ENCODE data around the gene TMEM106A. TPM values are rescaled to one million over a fixed set of nuclear protein-coding genes. Genes with fewer than 3 reads are reported as not detected.
A peak's percentile ranks its signal among the peaks of the same experiment; 100 is the strongest.

TMEM106A gene
- total and polyA plus RNA-seq, 2 of the 13 experiments (the other 11 are each of a cell fraction or from before 2014, with no cell fraction given) = 16.9 to 35.9 TPM

GRCh38 chr17:43175213-43176118 lies 36.2 kb upstream of the TMEM106A start (continued):
- TF ChIP-seq, protein P1, sequence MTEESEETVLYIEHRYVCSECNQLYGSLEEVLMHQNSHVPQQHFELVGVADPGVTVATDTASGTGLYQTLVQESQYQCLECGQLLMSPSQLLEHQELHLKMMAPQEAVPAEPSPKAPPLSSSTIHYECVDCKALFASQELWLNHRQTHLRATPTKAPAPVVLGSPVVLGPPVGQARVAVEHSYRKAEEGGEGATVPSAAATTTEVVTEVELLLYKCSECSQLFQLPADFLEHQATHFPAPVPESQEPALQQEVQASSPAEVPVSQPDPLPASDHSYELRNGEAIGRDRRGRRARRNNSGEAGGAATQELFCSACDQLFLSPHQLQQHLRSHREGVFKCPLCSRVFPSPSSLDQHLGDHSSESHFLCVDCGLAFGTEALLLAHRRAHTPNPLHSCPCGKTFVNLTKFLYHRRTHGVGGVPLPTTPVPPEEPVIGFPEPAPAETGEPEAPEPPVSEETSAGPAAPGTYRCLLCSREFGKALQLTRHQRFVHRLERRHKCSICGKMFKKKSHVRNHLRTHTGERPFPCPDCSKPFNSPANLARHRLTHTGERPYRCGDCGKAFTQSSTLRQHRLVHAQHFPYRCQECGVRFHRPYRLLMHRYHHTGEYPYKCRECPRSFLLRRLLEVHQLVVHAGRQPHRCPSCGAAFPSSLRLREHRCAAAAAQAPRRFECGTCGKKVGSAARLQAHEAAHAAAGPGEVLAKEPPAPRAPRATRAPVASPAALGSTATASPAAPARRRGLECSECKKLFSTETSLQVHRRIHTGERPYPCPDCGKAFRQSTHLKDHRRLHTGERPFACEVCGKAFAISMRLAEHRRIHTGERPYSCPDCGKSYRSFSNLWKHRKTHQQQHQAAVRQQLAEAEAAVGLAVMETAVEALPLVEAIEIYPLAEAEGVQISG (CRISPR knock-in tag; IDR thresholded peaks at IDR 0.05) = no peak
- no peak for TF ChIP-seq LBX2 (CRISPR knock-in tag; IDR thresholded peaks at IDR 0.05; ENCODE audit: borderline replicate concordance)
- no peak for TF ChIP-seq NPAS2 (CRISPR knock-in tag; IDR thresholded peaks at IDR 0.05; ENCODE audit: borderline replicate concordance)
- peak; percentile 32; the same call in 1 of the 2 replicates for TF ChIP-seq MED1 (CRISPR knock-in tag; IDR thresholded peaks at IDR 0.05)
- TF ChIP-seq, protein P2, sequence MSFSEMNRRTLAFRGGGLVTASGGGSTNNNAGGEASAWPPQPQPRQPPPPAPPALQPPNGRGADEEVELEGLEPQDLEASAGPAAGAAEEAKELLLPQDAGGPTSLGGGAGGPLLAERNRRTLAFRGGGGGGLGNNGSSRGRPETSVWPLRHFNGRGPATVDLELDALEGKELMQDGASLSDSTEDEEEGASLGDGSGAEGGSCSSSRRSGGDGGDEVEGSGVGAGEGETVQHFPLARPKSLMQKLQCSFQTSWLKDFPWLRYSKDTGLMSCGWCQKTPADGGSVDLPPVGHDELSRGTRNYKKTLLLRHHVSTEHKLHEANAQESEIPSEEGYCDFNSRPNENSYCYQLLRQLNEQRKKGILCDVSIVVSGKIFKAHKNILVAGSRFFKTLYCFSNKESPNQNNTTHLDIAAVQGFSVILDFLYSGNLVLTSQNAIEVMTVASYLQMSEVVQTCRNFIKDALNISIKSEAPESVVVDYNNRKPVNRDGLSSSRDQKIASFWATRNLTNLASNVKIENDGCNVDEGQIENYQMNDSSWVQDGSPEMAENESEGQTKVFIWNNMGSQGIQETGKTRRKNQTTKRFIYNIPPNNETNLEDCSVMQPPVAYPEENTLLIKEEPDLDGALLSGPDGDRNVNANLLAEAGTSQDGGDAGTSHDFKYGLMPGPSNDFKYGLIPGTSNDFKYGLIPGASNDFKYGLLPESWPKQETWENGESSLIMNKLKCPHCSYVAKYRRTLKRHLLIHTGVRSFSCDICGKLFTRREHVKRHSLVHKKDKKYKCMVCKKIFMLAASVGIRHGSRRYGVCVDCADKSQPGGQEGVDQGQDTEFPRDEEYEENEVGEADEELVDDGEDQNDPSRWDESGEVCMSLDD (CRISPR knock-in tag; IDR thresholded peaks at IDR 0.05; ENCODE audit: borderline replicate concordance) = no peak
- TF ChIP-seq MTA3 (CRISPR knock-in tag; IDR thresholded peaks at IDR 0.05) = no peak
- TF ChIP-seq ATF1 (CRISPR knock-in tag; IDR thresholded peaks at IDR 0.05) = peak; percentile 39; the same call in 1 of the 2 replicates
- TF ChIP-seq GLI4 (CRISPR knock-in tag; IDR thresholded peaks at IDR 0.05; ENCODE audit: borderline replicate concordance) = 0 out of 2 replicates have a peak, but pooled peaks have one; percentile 54
- no peak for TF ChIP-seq TBX3 (IDR thresholded peaks at IDR 0.05; ENCODE audit: borderline replicate concordance)
- TF ChIP-seq U2AF1 (optimal IDR thresholded peaks at IDR 0.05; ENCODE audit: low read depth, low read length) = no peak
- TF ChIP-seq THAP11 (CRISPR knock-in tag; IDR thresholded peaks at IDR 0.05) = 0 out of 2 replicates have a peak, but pooled peaks have one; percentile 30
- TF ChIP-seq RARA (CRISPR knock-in tag; IDR thresholded peaks at IDR 0.05) = no peak
- TF ChIP-seq JDP2 (CRISPR knock-in tag; IDR thresholded peaks at IDR 0.05; ENCODE audit: borderline replicate concordance) = no peak
- TF ChIP-seq RBFOX2 (IDR thresholded peaks at IDR 0.05; ENCODE audit: low read depth, low read length) = peak; percentile 52
- TF ChIP-seq, protein P3, sequence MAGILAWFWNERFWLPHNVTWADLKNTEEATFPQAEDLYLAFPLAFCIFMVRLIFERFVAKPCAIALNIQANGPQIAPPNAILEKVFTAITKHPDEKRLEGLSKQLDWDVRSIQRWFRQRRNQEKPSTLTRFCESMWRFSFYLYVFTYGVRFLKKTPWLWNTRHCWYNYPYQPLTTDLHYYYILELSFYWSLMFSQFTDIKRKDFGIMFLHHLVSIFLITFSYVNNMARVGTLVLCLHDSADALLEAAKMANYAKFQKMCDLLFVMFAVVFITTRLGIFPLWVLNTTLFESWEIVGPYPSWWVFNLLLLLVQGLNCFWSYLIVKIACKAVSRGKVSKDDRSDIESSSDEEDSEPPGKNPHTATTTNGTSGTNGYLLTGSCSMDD (CRISPR knock-in tag; IDR thresholded peaks at IDR 0.05) = no peak
- TF ChIP-seq POGZ (CRISPR knock-in tag; IDR thresholded peaks at IDR 0.05) = no peak
- TF ChIP-seq ZFP62 (CRISPR knock-in tag; IDR thresholded peaks at IDR 0.05) = no peak
- TF ChIP-seq KMT2A (CRISPR knock-in tag; IDR thresholded peaks at IDR 0.05) = no peak
- TF ChIP-seq NR2F1 (CRISPR knock-in tag; IDR thresholded peaks at IDR 0.05) = no peak
- TF ChIP-seq SMAD3 (CRISPR knock-in tag; IDR thresholded peaks at IDR 0.05) = no peak
- TF ChIP-seq, protein P4, sequence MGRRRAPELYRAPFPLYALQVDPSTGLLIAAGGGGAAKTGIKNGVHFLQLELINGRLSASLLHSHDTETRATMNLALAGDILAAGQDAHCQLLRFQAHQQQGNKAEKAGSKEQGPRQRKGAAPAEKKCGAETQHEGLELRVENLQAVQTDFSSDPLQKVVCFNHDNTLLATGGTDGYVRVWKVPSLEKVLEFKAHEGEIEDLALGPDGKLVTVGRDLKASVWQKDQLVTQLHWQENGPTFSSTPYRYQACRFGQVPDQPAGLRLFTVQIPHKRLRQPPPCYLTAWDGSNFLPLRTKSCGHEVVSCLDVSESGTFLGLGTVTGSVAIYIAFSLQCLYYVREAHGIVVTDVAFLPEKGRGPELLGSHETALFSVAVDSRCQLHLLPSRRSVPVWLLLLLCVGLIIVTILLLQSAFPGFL (CRISPR knock-in tag; IDR thresholded peaks at IDR 0.05) = no peak

Measured in HepG2 (cell line).